ENCODE measurements around the gene ALG8.

DNA sequence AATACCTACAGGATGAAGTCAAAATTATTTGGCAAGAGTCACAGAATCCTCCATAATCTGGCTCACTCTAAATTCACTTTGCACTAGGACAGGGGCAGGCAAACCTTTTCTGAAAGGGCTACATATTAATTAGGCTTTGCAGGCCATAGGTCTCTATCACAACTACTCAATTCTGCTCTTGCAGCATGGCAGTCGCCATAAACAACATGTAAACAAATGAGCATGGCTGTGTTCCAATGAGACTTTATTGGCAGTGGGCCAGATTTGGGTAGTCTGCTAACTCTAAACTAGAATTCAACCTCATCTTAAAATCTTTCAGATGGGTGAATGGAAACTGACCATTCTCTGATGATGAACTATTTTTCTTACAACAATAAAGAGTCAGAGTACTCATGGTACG lies 70.0 kb downstream of the ALG8 start:
- TF ChIP-seq CTCF (optimal IDR thresholded peaks at IDR 0.05 in 1 of 3, IDR thresholded peaks at IDR 0.05 in 1 of 3, conservative IDR thresholded peaks at IDR 0.05 in 1 of 3; ENCODE audit: extremely low read depth in 1 of 3, insufficient read depth in 2 of 3, low read length in 3 of 3), result no peak
- no peak for TF ChIP-seq EZH2 (IDR thresholded peaks at IDR 0.05; ENCODE audit: low read length)

All from keratinocyte (primary cell).